GM12878 (cell line): ENCODE data around the gene SNAP47. TPM values are rescaled to one million over a fixed set of nuclear protein-coding genes. Genes with fewer than 3 reads are reported as not detected.

ENCODE experiments used
- ATAC-seq: fragments of 200-7000 bp; cut with Tn5 transposase; 3 replicates; pipeline ENCODE4 v1.9.1; 2020; ENCODE audit warnings: mild to moderate bottlenecking, moderate library complexity
- BruUV-seq: library from RNA; stranded (reverse); fragments of 400-500 nt; replicated peaks from 2 replicates; lab custom pipeline; 2021; lab: Mats Ljungman, UMichigan
- CTCF ChIA-PET: fragments of 300-600 bp; sonication (Branson Sonifier 250); formaldehyde crosslinking; extraction: SDS; loops from one replicate; lab custom pipeline; 2021; ENCODE audit warnings: inconsistent platforms; lab: Yijun Ruan, JAX
- POLR2A ChIA-PET: fragments of 350-600 bp; formaldehyde crosslinking; extraction: SDS; loops from one replicate; lab custom pipeline; 2021; ENCODE audit warnings: inconsistent platforms; lab: Charles Lee
- RAD21 ChIA-PET: fragments of 300-600 bp; sonication (Branson Sonifier 250); formaldehyde crosslinking; loops from one replicate; lab custom pipeline; 2023; ENCODE audit warnings: antibody characterized with exemption; ENCODE audit not compliant: unreplicated experiment; lab: Charles Lee
- SMC1A ChIA-PET: fragments of 300-600 bp; sonication (Branson Sonifier 250); formaldehyde crosslinking; loops from one replicate; lab custom pipeline; 2023; ENCODE audit not compliant: unreplicated experiment, uncharacterized antibody; lab: Charles Lee
- DNase-seq: peaks from one replicate; pipeline ENCODE4 v3.0.0-alpha.2; 2011; ENCODE audit warnings: low read depth, low spot score
- FAIRE-seq: peaks from 3 replicates; lab custom pipeline; 2011; peaks lifted over from hg19 to GRCh38; lab: Jason Lieb, UNC
- H2AFZ ChIP-seq: 2 replicates; pipeline ENCODE4 v1.6.0; 2011; ENCODE audit warnings: low read depth, low read length, control low read depth; ENCODE audit not compliant: control insufficient read depth
- H3K27ac ChIP-seq: 2 replicates; pipeline ENCODE4 v1.5.1; 2011; ENCODE audit warnings: control low read depth; ENCODE audit not compliant: control insufficient read depth, insufficient read depth
- H3K27me3 ChIP-seq, 2 experiments: replicated peaks in 1 of 2; 2 replicates each; pipeline versions ENCODE4 v1.6.0 to v1.6.1; 2011; ENCODE audit warnings: low read length in 1 of 2; ENCODE audit not compliant: control insufficient read depth in 2 of 2, insufficient read depth in 2 of 2
- H3K36me3 ChIP-seq, 2 experiments: 2 replicates each; pipeline ENCODE4 v1.5.1; 2011; ENCODE audit warnings: low read length in 1 of 2; ENCODE audit not compliant: control insufficient read depth in 2 of 2, insufficient read depth in 2 of 2
- H3K4me1 ChIP-seq: 2 replicates; pipeline ENCODE4 v1.6.1; 2011; ENCODE audit warnings: mild to moderate bottlenecking, low read length, moderate library complexity, mixed read lengths; ENCODE audit not compliant: control insufficient read depth, insufficient read depth
- H3K4me2 ChIP-seq: 2 replicates; pipeline ENCODE4 v1.6.0; 2011; ENCODE audit warnings: control low read depth; ENCODE audit not compliant: control insufficient read depth, insufficient read depth
- H3K4me3 ChIP-seq: fragments of 200-600 bp; sonication (generic); 2 replicates; pipeline ENCODE4 v1.5.1; 2016
- H3K79me2 ChIP-seq: 2 replicates; pipeline ENCODE4 v1.6.0; 2011; ENCODE audit warnings: low read length; ENCODE audit not compliant: control insufficient read depth, insufficient read depth
- H3K9ac ChIP-seq: 2 replicates; pipeline ENCODE4 v1.8.0; 2011; ENCODE audit warnings: low read length, control low read depth, mixed read lengths; ENCODE audit not compliant: control insufficient read depth, insufficient read depth
- H3K9me3 ChIP-seq: replicated peaks from 3 replicates; pipeline ENCODE4 v1.5.1; 2011; ENCODE audit warnings: mild to moderate bottlenecking, low read length; ENCODE audit not compliant: control insufficient read depth, insufficient read depth
- H4K20me1 ChIP-seq: 2 replicates; pipeline ENCODE4 v1.6.0; 2011; ENCODE audit not compliant: control insufficient read depth, insufficient read depth
- BACH1 ChIP-seq: fragments of 450-650 bp; IDR thresholded peaks from 2 replicates; pipeline ENCODE4 v1.6.1; 2017; ENCODE audit warnings: mild to moderate bottlenecking, borderline replicate concordance
- CREM ChIP-seq: IDR thresholded peaks from 2 replicates; pipeline ENCODE4 v1.6.1; 2014; ENCODE audit warnings: antibody characterized with exemption, low read depth
- EED ChIP-seq: sonication (generic); IDR thresholded peaks from 2 replicates; pipeline ENCODE4 v1.6.1; 2016; ENCODE audit warnings: antibody characterized with exemption, low read depth
- HDAC6 ChIP-seq: fragments of 200-600 bp; sonication (generic); IDR thresholded peaks from one replicate; pipeline ENCODE4 v1.8.0; 2017; ENCODE audit warnings: antibody characterized with exemption; ENCODE audit not compliant: unreplicated experiment
- IRF4 ChIP-seq: IDR thresholded peaks from 2 replicates; pipeline ENCODE4 v1.6.1; 2011; ENCODE audit warnings: low read depth, low read length
- NRF1 ChIP-seq: conservative IDR thresholded peaks from 2 replicates; pipeline ENCODE4 v1.6.1; 2011; ENCODE audit warnings: mild to moderate bottlenecking, low read depth, low read length, improper control_type of control experiment
- SMAD1 ChIP-seq: fragments of 450-650 bp; IDR thresholded peaks from 2 replicates; pipeline ENCODE4 v1.6.1; 2018; ENCODE audit warnings: mild to moderate bottlenecking, low read depth; ENCODE audit not compliant: partially characterized antibody
- TBL1XR1 ChIP-seq: IDR thresholded peaks from 2 replicates; pipeline ENCODE4 v1.6.1; 2012; ENCODE audit warnings: low read depth, low read length, improper control_type of control experiment
- YBX1 ChIP-seq: fragments of 450-650 bp; IDR thresholded peaks from 2 replicates; pipeline ENCODE4 v1.6.1; 2016; ENCODE audit warnings: antibody characterized with exemption
- ZNF217 ChIP-seq: fragments of 450-650 bp; IDR thresholded peaks from 2 replicates; pipeline ENCODE4 v1.6.1; 2017; ENCODE audit warnings: antibody characterized with exemption, mild to moderate bottlenecking
- WGBS: methylation state at CpG from one replicate; pipeline ENCODE4 v1.1.6; 2016; ENCODE audit warnings: low lambda C conversion rate; ENCODE audit not compliant: insufficient replicate concordance, insufficient coverage; ENCODE audit errors: missing lambda C conversion rate; 5-methylcytosine and 5-hydroxymethylcytosine counted together
- in situ Hi-C: fragments of 300-500 bp; cut with MboI; formaldehyde crosslinking; loops from 9 replicates; pipeline ENCODE4 v1.14.3; 2018; ENCODE audit warnings: mixed read lengths
- intact Hi-C: fragments of 100-400 bp; cut with micrococcal nuclease; formaldehyde crosslinking; loops from one replicate; pipeline ENCODE4 v1.14.2; 2022; ENCODE audit not compliant: unreplicated experiment
- polyA plus RNA-seq, 11 experiments: library from polyadenylated mRNA; depleted of rRNA in 4 of 11; unstranded in 6 of 11; stranded (reverse) in 5 of 11; fragments of >200 nt; fragmentation: Nextera tagmentation in 4 of 11; fragmentation: Illumina TruSeq in 1 of 11; extraction: Ambion mirVana in 4 of 11; extraction: Trizol in 1 of 11; gene quantifications; 1 replicate in 1 of 11; 2 replicates in 10 of 11; pipeline versions ENCODE4 v1.2.1 to v1.2.3, GENCODE V29; 2011 to 2016; ENCODE audit warnings: inconsistent platforms in 2 of 11, missing spikeins in 2 of 11, low read depth in 1 of 11
- total RNA-seq, 4 experiments: library from RNA; depleted of rRNA in 3 of 4; stranded (reverse); fragments of >200 nt in 3 of 4; fragmentation: Illumina TruSeq in 1 of 4; extraction: Trizol in 1 of 4; gene quantifications; 2 replicates each; pipeline versions ENCODE4 v1.2.1 to v1.2.3, GENCODE V29; 2013 to 2021
- TF ChIP-seq, protein P1 (sequence below): IDR thresholded peaks from 2 replicates; pipeline ENCODE4 v1.6.1; 2011; ENCODE audit warnings: borderline replicate concordance, low read depth, mild to moderate bottlenecking, moderate library complexity, low read length; ENCODE audit not compliant: insufficient read depth, poor library complexity, severe bottlenecking

Gene SNAP47
- total and polyA plus RNA-seq, 10 of the 15 experiments (the other 5 are each of a cell fraction or from before 2014, with no cell fraction given), result 1.3 to 39.6 (median 25.2) TPM

DNA sequence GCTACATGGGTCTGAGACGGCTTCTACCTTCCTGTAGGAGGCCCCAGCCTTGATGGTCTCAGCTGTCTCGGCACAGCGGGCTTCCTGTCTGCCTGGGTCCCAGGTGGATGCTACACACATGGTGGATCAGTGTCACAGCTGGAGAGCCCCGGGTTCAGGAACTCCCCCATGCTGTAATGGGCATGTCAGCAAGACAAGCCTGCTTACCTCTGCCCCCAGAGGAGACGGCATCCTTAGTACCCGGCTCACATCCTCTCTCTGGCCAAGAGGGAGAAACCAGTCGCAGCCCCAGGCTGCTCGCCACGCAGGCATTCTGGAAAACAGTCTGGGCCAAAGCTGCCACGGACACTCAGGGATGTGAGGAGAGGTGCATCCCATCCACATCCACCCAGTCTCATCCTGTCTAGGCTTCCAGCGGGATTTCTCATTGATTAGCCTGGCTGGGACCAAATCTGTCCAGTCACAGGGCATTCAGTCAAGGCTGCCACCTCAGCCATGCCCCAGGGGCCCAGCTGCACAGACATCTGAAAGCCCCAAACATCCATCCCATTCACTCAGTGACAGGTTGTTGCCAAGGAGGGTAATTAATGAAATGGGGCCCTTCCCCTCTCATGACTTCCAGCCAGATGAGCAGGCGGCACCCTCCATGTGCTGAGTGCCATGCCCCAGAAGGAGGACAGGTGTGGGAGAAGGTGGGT is 10.5 kb downstream of the SNAP47 start:
- RAD21 ChIA-PET, result no interaction called here
- no peak overlapping the region for H3K4me2 ChIP-seq
- H3K9ac ChIP-seq, result no peak overlapping the region
- in situ Hi-C loops, result no loop called here
- no peak for TF ChIP-seq CREM
- no peak for TF ChIP-seq TBL1XR1
- TF ChIP-seq, protein P1, sequence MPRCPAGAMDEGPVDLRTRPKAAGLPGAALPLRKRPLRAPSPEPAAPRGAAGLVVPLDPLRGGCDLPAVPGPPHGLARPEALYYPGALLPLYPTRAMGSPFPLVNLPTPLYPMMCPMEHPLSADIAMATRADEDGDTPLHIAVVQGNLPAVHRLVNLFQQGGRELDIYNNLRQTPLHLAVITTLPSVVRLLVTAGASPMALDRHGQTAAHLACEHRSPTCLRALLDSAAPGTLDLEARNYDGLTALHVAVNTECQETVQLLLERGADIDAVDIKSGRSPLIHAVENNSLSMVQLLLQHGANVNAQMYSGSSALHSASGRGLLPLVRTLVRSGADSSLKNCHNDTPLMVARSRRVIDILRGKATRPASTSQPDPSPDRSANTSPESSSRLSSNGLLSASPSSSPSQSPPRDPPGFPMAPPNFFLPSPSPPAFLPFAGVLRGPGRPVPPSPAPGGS, result no peak
- TF ChIP-seq NRF1, result no peak
- TF ChIP-seq HDAC6, result no peak
- no peak for TF ChIP-seq SMAD1
- TF ChIP-seq YBX1, result no peak
- no peak for TF ChIP-seq ZNF217
- TF ChIP-seq IRF4, result no peak
- no peak for TF ChIP-seq EED
- no peak for TF ChIP-seq BACH1
- no peaks in the 10 kb centered on the region for H4K20me1 ChIP-seq
- SMC1A ChIA-PET, result no interaction called here
- POLR2A ChIA-PET, result interaction anchor here (0.8 kb wide), 1 partner anchor 11 kb away, joined by 3 read pairs; the partner anchor contains the start of genes JMJD4 and SNAP47
- H3K4me1 ChIP-seq, result no peaks in the 10 kb centered on the region
- BruUV-seq, result no TSS peak
- CTCF ChIA-PET, result interaction anchor here (1.6 kb wide), 1 partner anchor 15 kb away, joined by 4 read pairs; no protein-coding TSS in a partner anchor
- peaks cover 6 to 8% of the 10 kb centered on the region in 2 experiments; a peak in 3 of 4 replicates for H3K36me3 ChIP-seq
- ATAC-seq (no peak), FAIRE-seq (no peak), DNase-seq (no peak)
- intact Hi-C loops, result no loop called here
- no peak overlapping the region for H3K4me3 ChIP-seq
- no peak overlapping the region for H2AFZ ChIP-seq
- H3K79me2 ChIP-seq, result no peaks in the 10 kb centered on the region; the same call in none of the 2 replicates
- 75% methylated on average over 12 of the region's 12 CpGs for WGBS
- no peak overlapping the region for H3K27ac ChIP-seq
- no peaks in the 10 kb centered on the region for H3K27me3 ChIP-seq
- H3K9me3 ChIP-seq, result no peaks in the 10 kb centered on the region
